Measurements from ENCODE around the gene NEURL3. TPM values are rescaled to one million over a fixed set of nuclear protein-coding genes. Genes with fewer than 3 reads are reported as not detected.

Gene NEURL3
- total and polyA plus RNA-seq, 2 of the 8 experiments (the other 6 are each of a cell fraction or from before 2014, with no cell fraction given), result not detected

DNA sequence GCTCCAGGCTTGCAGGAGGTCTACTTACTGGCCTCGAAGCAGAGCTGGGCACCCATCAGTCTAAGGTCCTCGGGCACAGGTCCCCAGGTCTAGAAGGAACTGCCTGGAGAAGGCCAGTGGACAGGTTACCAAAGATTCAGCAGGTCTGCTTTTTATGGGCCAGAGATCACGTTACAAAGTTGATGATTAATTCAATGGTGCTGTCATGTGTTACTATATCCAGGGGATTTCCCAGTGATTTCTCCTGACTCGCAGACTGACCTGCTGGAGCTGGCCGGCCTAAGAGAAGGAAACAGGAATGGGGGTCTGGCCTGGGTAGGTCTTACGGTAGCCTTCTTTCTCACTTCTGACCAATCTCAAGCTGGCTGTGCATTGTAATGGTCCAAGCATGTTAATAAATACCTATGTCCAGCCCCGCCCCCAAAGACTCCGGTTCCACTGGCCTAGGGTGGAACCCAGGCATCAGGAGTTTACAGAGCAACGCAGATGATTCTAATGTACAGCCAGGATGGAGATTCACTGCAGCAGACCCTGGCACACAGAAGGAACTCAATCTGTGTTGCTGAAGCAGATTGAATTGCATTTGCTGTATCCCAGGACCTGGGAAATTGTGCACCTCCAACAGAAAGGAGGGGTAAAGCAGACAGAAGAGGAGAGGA is at the start of gene NEURL3 (continued):
- no peak for TF ChIP-seq GTF2F1 (IDR thresholded peaks at IDR 0.05; ENCODE audit: borderline replicate concordance, low read depth, low read length)
- no peak for TF ChIP-seq SP4 (IDR thresholded peaks at IDR 0.05; ENCODE audit: low read length)

Data from H1 (cell line).